Smooth muscle cell (in vitro differentiated cells): ENCODE results near the gene FAM53B. TPM values are rescaled to one million over a fixed set of nuclear protein-coding genes. Genes with fewer than 3 reads are reported as not detected.

Experiments used
- DNase-seq: peaks from one replicate; lab custom pipeline; 2025; ENCODE audit not compliant: unreplicated experiment; lab: John Stamatoyannopoulos, UW
- H2AFZ ChIP-seq: fragments of 200-600 bp; sonication (generic); 2 replicates; pipeline ENCODE4 v1.6.0; 2016; ENCODE audit warnings: antibody characterized with exemption, low read depth, mild to moderate bottlenecking
- H3F3A ChIP-seq: fragments of 200-600 bp; sonication (generic); 2 replicates; pipeline ENCODE4 v1.6.0; 2017; ENCODE audit warnings: antibody characterized with exemption, low read depth
- H3K27ac ChIP-seq: fragments of 200-600 bp; sonication (generic); 2 replicates; pipeline ENCODE4 v1.5.1; 2016; ENCODE audit warnings: low read depth, mild to moderate bottlenecking
- H3K27me3 ChIP-seq: fragments of 200-600 bp; sonication (generic); 2 replicates; pipeline ENCODE4 v1.6.1; 2016; ENCODE audit warnings: low read depth, mild to moderate bottlenecking
- H3K36me3 ChIP-seq: fragments of 200-600 bp; sonication (generic); 2 replicates; pipeline ENCODE4 v1.5.1; 2016; ENCODE audit warnings: low read depth
- H3K4me1 ChIP-seq: fragments of 200-600 bp; sonication (generic); 2 replicates; pipeline ENCODE4 v1.5.1; 2016; ENCODE audit warnings: low read depth
- H3K4me2 ChIP-seq: fragments of 200-600 bp; sonication (generic); 2 replicates; pipeline ENCODE4 v1.6.0; 2016; ENCODE audit warnings: mild to moderate bottlenecking
- H3K4me3 ChIP-seq: fragments of 200-600 bp; sonication (generic); 2 replicates; pipeline ENCODE4 v1.5.1; 2016; ENCODE audit warnings: mild to moderate bottlenecking
- H3K79me2 ChIP-seq: fragments of 200-600 bp; sonication (generic); 2 replicates; pipeline ENCODE4 v1.6.0; 2016; ENCODE audit warnings: low read depth, mild to moderate bottlenecking
- H3K9ac ChIP-seq: fragments of 200-600 bp; sonication (generic); 2 replicates; pipeline ENCODE4 v1.6.0; 2016; ENCODE audit warnings: low read depth
- H3K9me3 ChIP-seq: fragments of 200-600 bp; sonication (generic); replicated peaks from 2 replicates; pipeline ENCODE4 v1.5.1; 2016; ENCODE audit warnings: low read depth
- H4K20me1 ChIP-seq: fragments of 200-600 bp; sonication (generic); 2 replicates; pipeline ENCODE4 v1.6.0; 2016; ENCODE audit warnings: low read depth
- WGBS: methylation state at CpG from one replicate; pipeline ENCODE4 v1.1.7; 2016; ENCODE audit warnings: low lambda C conversion rate; 5-methylcytosine and 5-hydroxymethylcytosine counted together
- polyA plus RNA-seq: library from polyadenylated mRNA; unstranded; fragments of >200 nt; fragmentation: Nextera tagmentation; extraction: Ambion mirVana; gene quantifications from 2 replicates; pipeline ENCODE4 v1.2.1, GENCODE V29; 2016
- total RNA-seq: library from RNA; depleted of rRNA; stranded (reverse); fragments of >200 nt; gene quantifications from 2 replicates; pipeline ENCODE4 v1.2.3, GENCODE V29; 2014
- TF ChIP-seq, protein P1 (sequence below): fragments of 200-600 bp; sonication (generic); IDR thresholded peaks from 2 replicates; pipeline ENCODE4 v1.5.1; 2017; ENCODE audit warnings: borderline replicate concordance, mild to moderate bottlenecking, antibody characterized with exemption; ENCODE audit not compliant: insufficient read depth, poor library complexity, severe bottlenecking

The FAM53B gene
- total and polyA plus RNA-seq, 2 experiments from 2014 or later = 5.5 to 6.2 TPM

DNA sequence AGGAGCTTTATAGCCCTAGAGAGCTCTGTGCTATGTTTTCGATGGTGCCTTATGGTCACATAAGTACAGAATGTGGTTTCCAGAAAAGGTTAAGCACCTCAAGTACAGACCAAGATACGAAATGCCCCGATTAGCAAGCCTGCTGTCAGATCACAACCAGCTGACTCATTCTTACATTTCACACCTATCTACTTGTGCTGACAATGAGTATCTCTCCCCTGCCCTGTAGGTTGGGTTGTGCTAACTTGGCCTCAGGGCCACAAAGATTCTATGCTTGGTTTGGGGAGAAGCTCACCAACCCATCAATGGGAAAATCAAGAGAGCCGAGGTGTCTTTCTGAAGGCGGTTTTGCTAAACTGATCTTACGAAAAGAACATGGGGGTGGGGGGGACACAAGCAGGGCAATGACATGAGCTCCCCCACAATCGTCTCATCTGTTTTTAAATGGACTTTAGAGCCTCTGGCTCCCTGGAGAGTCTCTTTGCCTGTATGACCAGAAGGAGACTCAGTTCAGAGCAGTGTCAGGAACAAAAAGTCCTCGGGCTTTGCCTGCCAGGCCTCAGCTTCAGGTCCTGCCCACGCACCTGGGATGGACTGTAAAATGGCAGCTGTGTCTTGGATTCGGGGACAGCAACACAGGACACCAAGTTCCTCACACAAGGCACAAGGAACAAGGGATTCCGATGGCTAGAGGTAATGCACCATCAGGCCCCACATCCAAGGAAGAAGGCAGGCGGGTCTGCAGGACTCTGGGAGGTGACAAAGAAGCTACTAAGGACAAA is 55.1 kb downstream of the FAM53B start:
- H3K27ac ChIP-seq = no peak overlapping the region
- no peaks in the 10 kb centered on the region for H3K9me3 ChIP-seq
- H3K4me2 ChIP-seq = no peak overlapping the region
- DNase-seq = no peak
- H4K20me1 ChIP-seq = peaks cover 13% of the 10 kb centered on the region
- H3K36me3 ChIP-seq = no peaks in the 10 kb centered on the region
- H3K4me1 ChIP-seq = peaks cover 7% of the 10 kb centered on the region
- H3K4me3 ChIP-seq = no peak overlapping the region
- no peak overlapping the region for H2AFZ ChIP-seq
- TF ChIP-seq, protein P1, sequence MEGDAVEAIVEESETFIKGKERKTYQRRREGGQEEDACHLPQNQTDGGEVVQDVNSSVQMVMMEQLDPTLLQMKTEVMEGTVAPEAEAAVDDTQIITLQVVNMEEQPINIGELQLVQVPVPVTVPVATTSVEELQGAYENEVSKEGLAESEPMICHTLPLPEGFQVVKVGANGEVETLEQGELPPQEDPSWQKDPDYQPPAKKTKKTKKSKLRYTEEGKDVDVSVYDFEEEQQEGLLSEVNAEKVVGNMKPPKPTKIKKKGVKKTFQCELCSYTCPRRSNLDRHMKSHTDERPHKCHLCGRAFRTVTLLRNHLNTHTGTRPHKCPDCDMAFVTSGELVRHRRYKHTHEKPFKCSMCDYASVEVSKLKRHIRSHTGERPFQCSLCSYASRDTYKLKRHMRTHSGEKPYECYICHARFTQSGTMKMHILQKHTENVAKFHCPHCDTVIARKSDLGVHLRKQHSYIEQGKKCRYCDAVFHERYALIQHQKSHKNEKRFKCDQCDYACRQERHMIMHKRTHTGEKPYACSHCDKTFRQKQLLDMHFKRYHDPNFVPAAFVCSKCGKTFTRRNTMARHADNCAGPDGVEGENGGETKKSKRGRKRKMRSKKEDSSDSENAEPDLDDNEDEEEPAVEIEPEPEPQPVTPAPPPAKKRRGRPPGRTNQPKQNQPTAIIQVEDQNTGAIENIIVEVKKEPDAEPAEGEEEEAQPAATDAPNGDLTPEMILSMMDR = no peak
- 84% methylated on average over 12 of the region's 12 CpGs for WGBS
- H3K79me2 ChIP-seq = no peaks in the 10 kb centered on the region
- H3F3A ChIP-seq = no peaks in the 10 kb centered on the region
- H3K9ac ChIP-seq = no peak overlapping the region
- no peaks in the 10 kb centered on the region for H3K27me3 ChIP-seq

DNA sequence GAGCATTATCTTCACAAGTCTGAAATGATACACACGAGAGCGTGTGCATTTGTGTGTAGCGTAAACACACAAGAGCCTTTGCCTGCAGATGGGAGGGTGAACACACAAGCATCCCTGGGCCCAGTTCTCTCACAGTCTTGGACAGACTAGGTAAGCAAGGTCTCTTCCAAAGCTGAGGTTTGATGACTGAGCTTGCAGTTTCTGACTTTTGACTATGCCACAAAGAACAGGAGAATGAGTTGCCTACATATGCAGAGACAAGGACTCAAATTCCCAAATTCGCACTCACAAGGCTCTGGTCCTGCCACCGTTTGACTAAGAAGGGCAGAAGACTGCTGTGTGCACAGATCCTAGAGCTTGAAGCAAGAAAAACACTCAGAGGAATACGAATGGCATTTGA is 55.8 kb downstream of the FAM53B start:
- peaks cover 7% of the 10 kb centered on the region for H3K4me1 ChIP-seq
- H3K36me3 ChIP-seq = no peaks in the 10 kb centered on the region
- no peaks in the 10 kb centered on the region for H3K9me3 ChIP-seq
- no peak for DNase-seq
- TF ChIP-seq, protein P1 = no peak
- no peak overlapping the region for H2AFZ ChIP-seq
- H3K27ac ChIP-seq = no peak overlapping the region
- no peaks in the 10 kb centered on the region for H3K27me3 ChIP-seq
- H3K9ac ChIP-seq = no peak overlapping the region
- peaks cover 13% of the 10 kb centered on the region for H4K20me1 ChIP-seq
- no peak overlapping the region for H3K4me2 ChIP-seq
- no peak overlapping the region for H3K4me3 ChIP-seq
- no peaks in the 10 kb centered on the region for H3K79me2 ChIP-seq
- 96% methylated on average over 6 of the region's 6 CpGs for WGBS
- no peaks in the 10 kb centered on the region for H3F3A ChIP-seq

DNA sequence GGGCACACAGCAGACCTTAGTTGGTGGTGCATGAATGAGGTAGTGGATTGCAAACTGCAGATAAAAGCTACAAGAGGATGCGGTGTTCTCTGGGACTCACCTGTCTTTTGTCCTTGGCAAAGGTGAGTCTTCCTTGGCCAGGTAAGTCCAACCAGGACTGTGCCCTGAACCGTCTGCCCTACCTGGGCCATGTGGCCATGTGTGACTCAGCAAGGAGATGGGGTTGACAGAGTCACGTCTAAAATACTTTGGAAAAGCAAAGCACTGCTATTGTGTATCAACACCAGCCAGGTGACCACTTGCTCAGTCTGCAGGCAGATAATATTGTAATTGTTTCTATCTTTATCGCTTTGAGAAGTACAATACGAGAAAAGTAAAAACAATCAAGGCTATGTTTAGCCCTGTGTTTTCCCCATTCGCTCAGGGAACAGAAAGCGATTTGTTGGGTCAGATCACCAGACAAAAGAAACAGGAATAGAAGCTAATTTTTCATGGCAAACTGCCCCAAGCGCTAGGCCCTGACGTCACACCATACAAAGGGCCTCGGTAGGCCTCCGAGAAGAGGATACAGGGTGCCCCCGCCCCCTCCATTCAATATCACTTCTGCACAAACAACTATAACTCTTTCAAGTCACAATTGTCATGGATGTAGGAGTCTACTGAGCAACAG is 57.3 kb downstream of the FAM53B start:
- Histone ChIP-seq H3K4me2 (no peak overlapping the region), H3K4me1 (peaks cover 7% of the 10 kb centered on the region), H3K36me3 (no peaks in the 10 kb centered on the region), H3K4me3 (no peak overlapping the region), H4K20me1 (peaks cover 13% of the 10 kb centered on the region), H3K9ac (no peak overlapping the region), H3K27ac (no peak overlapping the region), H3K9me3 (no peaks in the 10 kb centered on the region), H3K27me3 (no peaks in the 10 kb centered on the region), H2AFZ (no peak overlapping the region), H3K79me2 (no peaks in the 10 kb centered on the region), H3F3A (no peaks in the 10 kb centered on the region)
- no peak for DNase-seq
- 96% methylated on average over 12 of the region's 12 CpGs for WGBS
- TF ChIP-seq, protein P1 = no peak

DNA sequence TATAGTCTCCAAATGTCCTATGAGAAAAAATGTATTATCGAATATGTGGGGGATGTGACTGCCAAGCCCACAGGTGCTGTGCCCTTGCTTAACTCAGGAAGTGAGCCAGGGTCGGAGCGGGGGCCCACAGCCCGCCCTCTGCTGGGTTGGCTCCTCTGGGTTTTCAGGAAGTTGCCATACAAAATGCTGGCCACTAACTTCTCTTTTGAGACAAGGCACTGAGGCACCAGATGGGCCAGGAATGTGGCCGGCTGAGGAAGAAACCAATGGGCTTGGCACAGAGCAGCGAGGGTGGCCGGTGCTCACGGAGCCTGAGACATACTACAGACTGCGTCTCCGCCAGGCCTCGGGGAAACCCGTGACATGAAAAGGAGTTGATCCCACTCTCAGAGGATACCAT is 58.9 kb downstream of the FAM53B start:
- no peaks in the 10 kb centered on the region for H3K9me3 ChIP-seq
- DNase-seq = no peak
- no peak overlapping the region for H3K4me3 ChIP-seq
- no peaks in the 10 kb centered on the region for H3K79me2 ChIP-seq
- TF ChIP-seq, protein P1 = no peak
- no peaks in the 10 kb centered on the region for H3F3A ChIP-seq
- no peak overlapping the region for H3K4me2 ChIP-seq
- WGBS = 96% methylated on average over 12 of the region's 12 CpGs
- H3K27ac ChIP-seq = no peak overlapping the region
- no peaks in the 10 kb centered on the region for H3K4me1 ChIP-seq
- H3K9ac ChIP-seq = no peak overlapping the region
- H4K20me1 ChIP-seq = peaks cover 13% of the 10 kb centered on the region
- no peak overlapping the region for H2AFZ ChIP-seq
- H3K27me3 ChIP-seq = no peaks in the 10 kb centered on the region
- no peaks in the 10 kb centered on the region for H3K36me3 ChIP-seq
